HT1080 (cell line): ENCODE data around the gene ADRB2. TPM values are rescaled to one million over a fixed set of nuclear protein-coding genes. Genes with fewer than 3 reads are reported as not detected.
"Not testable (repeated sequence)": the region's sequence is repeated elsewhere in the genome, so short reads cannot be mapped to it uniquely, and the experiment has no call there.

Source experiments
- DNase-seq: peaks from one replicate; pipeline ENCODE4 v3.0.0-alpha.2; 2015; ENCODE audit warnings: low read depth
- total RNA-seq: library from RNA; depleted of rRNA; stranded (reverse); fragments of >200 nt; shearing (Covaris generic); gene quantifications from 2 replicates; pipeline ENCODE4 v1.2.3, GENCODE V29; 2014; rRNA removed

The ADRB2 gene
- total RNA-seq, 1 experiment from 2014 or later: 0.11 TPM

GRCh38 chr5:148855249-148856008 lies 29.0 kb downstream of the ADRB2 start:
- DNase-seq: no peak

GRCh38 chr5:148856009-148856367 lies 29.6 kb downstream of the ADRB2 start:
- no peak for DNase-seq

GRCh38 chr5:148856424-148856823 lies 30.0 kb downstream of the ADRB2 start:
- DNase-seq: no peak

- DNase-seq: no peak
These were observed 31.1 kb downstream of the ADRB2 start for GRCh38 chr5:148857474-148857873.

GRCh38 chr5:148858106-148858505 lies 31.7 kb downstream of the ADRB2 start:
- DNase-seq: no peak

GRCh38 chr5:148858547-148858946 lies 32.1 kb downstream of the ADRB2 start:
- no peak for DNase-seq

- no peak for DNase-seq
These were observed 33.3 kb downstream of the ADRB2 start for GRCh38 chr5:148859703-148860102.

- DNase-seq: no peak
These were observed 34.2 kb downstream of the ADRB2 start for GRCh38 chr5:148860599-148860998.

GRCh38 chr5:148861088-148861487 lies 34.7 kb downstream of the ADRB2 start:
- no peak for DNase-seq

GRCh38 chr5:148861696-148862095 lies 35.3 kb downstream of the ADRB2 start:
- DNase-seq: no peak

GRCh38 chr5:148864113-148864841 lies 37.9 kb downstream of the ADRB2 start:
- no peak for DNase-seq

- DNase-seq: no peak
These were observed 39.6 kb downstream of the ADRB2 start for GRCh38 chr5:148866024-148866423.

GRCh38 chr5:148873120-148873519 lies 46.7 kb downstream of the ADRB2 start:
- no peak for DNase-seq

GRCh38 chr5:148873690-148874485 lies 47.5 kb downstream of the ADRB2 start:
- DNase-seq: no peak

GRCh38 chr5:148875205-148875875 lies 48.9 kb downstream of the ADRB2 start:
- DNase-seq: no peak

- not testable (repeated sequence) for DNase-seq
These were observed 51.0 kb downstream of the ADRB2 start for GRCh38 chr5:148877436-148877835.

Other genes starting within 250 kb of the ADRB2 start
- gene HTR4, start 172.1 kb upstream of the ADRB2 start, total RNA-seq: not detected in 2 replicates
- gene SH3TC2, start 236.5 kb downstream of the ADRB2 start, total RNA-seq: 22.1 and 24.0 TPM in 2 replicates